ENCODE results near the gene TLR4. TPM values are rescaled to one million over a fixed set of nuclear protein-coding genes. Genes with fewer than 3 reads are reported as not detected.

Gene TLR4
- total RNA-seq, 1 experiment from 2014 or later: 0.07 TPM

DNA sequence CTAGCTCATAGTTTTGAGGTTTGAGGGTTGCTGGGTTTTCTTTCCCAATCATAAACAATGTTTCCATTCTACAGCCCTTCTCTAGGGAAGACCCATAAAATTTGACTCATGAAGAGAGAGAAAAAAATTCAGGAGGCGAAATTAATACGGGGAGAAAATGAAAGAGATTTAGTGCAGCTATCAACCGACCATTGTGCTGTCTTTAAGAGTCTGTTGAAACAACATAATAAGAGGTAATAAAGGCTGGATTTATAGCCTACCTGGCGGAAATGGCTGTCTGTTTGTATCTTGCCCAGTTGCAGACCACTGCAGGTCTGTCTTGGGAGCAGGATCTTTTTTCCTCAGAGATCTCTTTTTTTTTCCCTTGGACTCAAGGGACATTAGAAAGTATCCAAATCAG is 66.9 kb downstream of the TLR4 start:
- no peak overlapping the region for H3K23ac ChIP-seq (ENCODE audit: insufficient read length, low read depth, low read length)
- no peak overlapping the region for H2BK120ac ChIP-seq (ENCODE audit: low read depth, low read length, poor library complexity, severe bottlenecking)
- no peaks in the 10 kb centered on the region; a peak in 1 of 5 replicates for H3K9me3 Mint-ChIP-seq
- no peak overlapping the region for H3K27ac Mint-ChIP-seq
- no peaks in the 10 kb centered on the region for H3K79me1 ChIP-seq (ENCODE audit: insufficient read depth, low read depth, low read length, poor library complexity, severe bottlenecking)
- H4K20me1 ChIP-seq (ENCODE audit: control insufficient read depth, insufficient read depth, insufficient read length): no peaks in the 10 kb centered on the region
- peaks cover 7 to 14% of the 10 kb centered on the region in 2 experiments for H3K4me1 Mint-ChIP-seq
- no peak overlapping the region for H2BK5ac ChIP-seq (ENCODE audit: insufficient read length, low read length)
- H3K9me3 ChIP-seq (ENCODE audit: control insufficient read depth, low read depth, low read length): no peaks in the 10 kb centered on the region
- no peaks in the 10 kb centered on the region for H3K4me1 ChIP-seq (ENCODE audit: insufficient read depth, low read length)
- H2BK15ac ChIP-seq (ENCODE audit: low read depth, low read length): no peak overlapping the region
- peaks cover 4% of the 10 kb centered on the region for H3K27me3 Mint-ChIP-seq (ENCODE audit: low read depth)
- H4K5ac ChIP-seq (ENCODE audit: insufficient read length, low read depth, low read length): no peak overlapping the region
- H2BK20ac ChIP-seq (ENCODE audit: low read depth, low read length, poor library complexity, severe bottlenecking): no peak overlapping the region
- WGBS (ENCODE audit: extremely low coverage, insufficient read length, low lambda C conversion rate): no CpG with 5 or more reads among the region's 4 CpGs
- no peak overlapping the region for H3K4ac ChIP-seq (ENCODE audit: low read depth, low read length)
- no peak overlapping the region for H4K8ac ChIP-seq (replicated peaks; ENCODE audit: insufficient read length, low read depth, low read length)
- TF ChIP-seq, protein P1, sequence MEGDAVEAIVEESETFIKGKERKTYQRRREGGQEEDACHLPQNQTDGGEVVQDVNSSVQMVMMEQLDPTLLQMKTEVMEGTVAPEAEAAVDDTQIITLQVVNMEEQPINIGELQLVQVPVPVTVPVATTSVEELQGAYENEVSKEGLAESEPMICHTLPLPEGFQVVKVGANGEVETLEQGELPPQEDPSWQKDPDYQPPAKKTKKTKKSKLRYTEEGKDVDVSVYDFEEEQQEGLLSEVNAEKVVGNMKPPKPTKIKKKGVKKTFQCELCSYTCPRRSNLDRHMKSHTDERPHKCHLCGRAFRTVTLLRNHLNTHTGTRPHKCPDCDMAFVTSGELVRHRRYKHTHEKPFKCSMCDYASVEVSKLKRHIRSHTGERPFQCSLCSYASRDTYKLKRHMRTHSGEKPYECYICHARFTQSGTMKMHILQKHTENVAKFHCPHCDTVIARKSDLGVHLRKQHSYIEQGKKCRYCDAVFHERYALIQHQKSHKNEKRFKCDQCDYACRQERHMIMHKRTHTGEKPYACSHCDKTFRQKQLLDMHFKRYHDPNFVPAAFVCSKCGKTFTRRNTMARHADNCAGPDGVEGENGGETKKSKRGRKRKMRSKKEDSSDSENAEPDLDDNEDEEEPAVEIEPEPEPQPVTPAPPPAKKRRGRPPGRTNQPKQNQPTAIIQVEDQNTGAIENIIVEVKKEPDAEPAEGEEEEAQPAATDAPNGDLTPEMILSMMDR (conservative IDR thresholded peaks at IDR 0.05): no peak
- no peaks in the 10 kb centered on the region for H3K79me2 ChIP-seq (ENCODE audit: insufficient read depth, low read length)
- H4K91ac ChIP-seq (ENCODE audit: insufficient read length, low read depth, low read length): no peak overlapping the region
- no peak overlapping the region for H3K4me2 ChIP-seq (ENCODE audit: insufficient read depth, insufficient read length, low read length)
- H3K4me3 Mint-ChIP-seq: no peak overlapping the region
- no peaks in the 10 kb centered on the region for H3K27me3 ChIP-seq (ENCODE audit: insufficient read depth, low read length)
- no peaks in the 10 kb centered on the region for H3K23me2 ChIP-seq (ENCODE audit: insufficient read length, low read depth, low read length, poor library complexity, severe bottlenecking)
- H3K27ac ChIP-seq (ENCODE audit: insufficient read length, low read depth, low read length): no peak overlapping the region
- no peak overlapping the region for H3K56ac ChIP-seq (ENCODE audit: insufficient read length, low read depth, low read length)
- no peak overlapping the region for H3K18ac ChIP-seq (ENCODE audit: insufficient read length, low read depth, low read length)
- no peak overlapping the region for H2AFZ ChIP-seq (ENCODE audit: low read length)
- no peak overlapping the region for H2AK5ac ChIP-seq (ENCODE audit: insufficient read length, low read length)
- H3T11ph ChIP-seq (ENCODE audit: low read length): no peak overlapping the region
- no peak overlapping the region for H3K14ac ChIP-seq (ENCODE audit: insufficient read depth, low read length)
- DNase-seq: no peak
- H3K9ac ChIP-seq (ENCODE audit: extremely low read depth, insufficient read length, low read length): no peak overlapping the region
- no peak overlapping the region for H2BK12ac ChIP-seq (ENCODE audit: insufficient read length, low read depth, low read length)
- no peaks in the 10 kb centered on the region for H3K36me3 Mint-ChIP-seq (ENCODE audit: insufficient read depth in 1 of 3, low read depth in 3 of 3)
